GM12874 (cell line): ENCODE measurements around the gene CASP9.

ENCODE experiments used
- TF ChIP-seq, protein P1 (sequence below): IDR thresholded peaks from 2 replicates; pipeline ENCODE4 v1.5.1; 2011; ENCODE audit warnings: low read depth, mild to moderate bottlenecking, control low read depth, low read length, moderate library complexity; ENCODE audit not compliant: insufficient read depth

The CASP9 gene

DNA sequence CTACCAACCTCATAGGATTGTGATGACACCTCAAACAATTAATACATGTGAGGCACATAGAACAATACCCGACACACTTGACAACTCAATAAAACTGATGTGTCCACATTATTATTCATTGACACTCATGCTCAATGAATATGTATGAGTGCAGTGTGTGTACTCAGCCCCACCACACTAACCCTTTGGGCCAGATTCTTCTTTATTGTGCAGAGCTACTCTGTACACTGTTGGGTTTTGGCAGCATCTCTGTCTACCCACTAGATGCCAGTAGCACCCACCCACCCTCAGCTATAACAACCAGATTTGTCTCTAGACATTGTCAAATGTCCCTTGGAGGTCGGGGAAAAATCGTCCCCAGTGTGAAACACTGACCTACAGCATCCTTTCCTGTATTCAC, 10.1 kb downstream of the CASP9 start:
- TF ChIP-seq, protein P1, sequence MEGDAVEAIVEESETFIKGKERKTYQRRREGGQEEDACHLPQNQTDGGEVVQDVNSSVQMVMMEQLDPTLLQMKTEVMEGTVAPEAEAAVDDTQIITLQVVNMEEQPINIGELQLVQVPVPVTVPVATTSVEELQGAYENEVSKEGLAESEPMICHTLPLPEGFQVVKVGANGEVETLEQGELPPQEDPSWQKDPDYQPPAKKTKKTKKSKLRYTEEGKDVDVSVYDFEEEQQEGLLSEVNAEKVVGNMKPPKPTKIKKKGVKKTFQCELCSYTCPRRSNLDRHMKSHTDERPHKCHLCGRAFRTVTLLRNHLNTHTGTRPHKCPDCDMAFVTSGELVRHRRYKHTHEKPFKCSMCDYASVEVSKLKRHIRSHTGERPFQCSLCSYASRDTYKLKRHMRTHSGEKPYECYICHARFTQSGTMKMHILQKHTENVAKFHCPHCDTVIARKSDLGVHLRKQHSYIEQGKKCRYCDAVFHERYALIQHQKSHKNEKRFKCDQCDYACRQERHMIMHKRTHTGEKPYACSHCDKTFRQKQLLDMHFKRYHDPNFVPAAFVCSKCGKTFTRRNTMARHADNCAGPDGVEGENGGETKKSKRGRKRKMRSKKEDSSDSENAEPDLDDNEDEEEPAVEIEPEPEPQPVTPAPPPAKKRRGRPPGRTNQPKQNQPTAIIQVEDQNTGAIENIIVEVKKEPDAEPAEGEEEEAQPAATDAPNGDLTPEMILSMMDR, result no peak

DNA sequence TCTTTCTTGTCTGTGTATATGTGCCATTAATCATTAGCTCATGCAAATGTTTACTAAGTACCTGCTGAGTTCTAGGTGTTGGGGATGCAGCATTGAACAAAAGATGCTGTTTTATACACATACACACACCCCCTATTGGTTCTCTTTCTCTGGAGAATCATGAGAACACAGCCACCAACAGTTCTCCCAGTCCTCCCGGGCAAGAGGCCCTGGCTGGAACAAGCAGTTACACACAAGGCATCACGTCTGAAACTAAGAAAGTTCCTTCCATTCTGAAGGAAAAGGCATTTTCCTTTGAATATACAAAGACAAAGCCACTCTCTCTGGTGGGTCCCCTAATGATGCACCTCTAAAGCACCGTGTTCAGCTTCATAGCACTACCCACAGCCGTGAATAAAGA, 10.8 kb downstream of the CASP9 start:
- TF ChIP-seq, protein P1, result no peak

DNA sequence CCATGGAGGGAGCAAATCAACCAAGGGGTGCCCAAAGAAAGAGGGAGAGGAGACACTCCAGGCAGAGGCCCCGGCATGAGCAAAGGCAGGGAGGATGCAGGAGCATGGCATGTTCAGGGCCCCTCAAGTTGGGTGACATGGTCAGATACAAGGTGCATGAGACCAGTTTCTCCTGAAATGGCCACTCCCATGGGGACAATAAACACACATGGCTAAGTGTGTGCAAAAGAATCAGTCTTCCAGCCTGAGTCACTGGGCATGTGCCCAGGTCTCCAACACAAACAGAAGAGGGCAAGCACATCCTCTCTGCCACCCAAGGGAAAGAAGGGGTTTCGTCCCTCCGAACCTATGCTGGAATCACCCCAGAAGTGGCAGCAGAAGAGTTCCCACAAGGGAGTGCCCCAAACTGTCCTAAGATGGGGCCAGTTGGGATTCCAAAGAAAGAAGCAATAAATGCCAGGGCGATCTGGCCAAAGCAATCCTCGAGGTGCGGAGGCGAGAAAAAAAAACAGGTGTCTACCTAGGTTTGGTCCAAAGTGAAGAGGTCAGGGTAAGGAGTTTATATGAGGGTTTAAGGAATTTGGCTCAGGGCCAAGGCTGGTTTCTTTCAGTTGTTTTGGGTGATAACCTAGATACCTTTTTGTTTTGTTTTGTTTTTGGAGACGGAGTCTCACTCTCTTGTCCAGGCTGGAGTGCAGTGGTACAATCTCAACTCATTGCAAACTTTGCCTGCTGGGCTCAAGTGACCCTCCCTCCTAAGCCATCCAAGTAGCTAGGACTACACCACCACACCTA, 13.2 kb downstream of the CASP9 start:
- TF ChIP-seq, protein P1, result no peak

DNA sequence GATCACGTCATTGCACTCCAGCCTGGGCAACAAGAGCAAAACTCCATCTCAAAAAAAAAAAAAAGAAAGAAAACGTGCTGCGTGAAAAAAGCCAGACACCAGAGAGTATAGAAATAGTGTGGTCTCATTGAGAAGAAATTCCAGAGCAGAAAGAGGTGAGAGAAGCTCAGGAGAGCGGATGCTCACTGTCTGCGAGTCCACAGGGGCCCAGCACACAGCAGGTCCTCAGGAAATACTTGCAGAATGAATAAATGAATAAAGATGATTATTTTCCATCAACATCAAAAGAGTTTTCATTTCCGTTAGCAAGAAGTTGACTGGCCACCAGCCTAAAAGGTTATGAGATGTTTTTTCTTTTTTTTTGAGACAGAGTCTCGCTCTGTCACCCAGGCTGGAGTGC, 14.4 kb downstream of the CASP9 start:
- TF ChIP-seq, protein P1, result no peak

DNA sequence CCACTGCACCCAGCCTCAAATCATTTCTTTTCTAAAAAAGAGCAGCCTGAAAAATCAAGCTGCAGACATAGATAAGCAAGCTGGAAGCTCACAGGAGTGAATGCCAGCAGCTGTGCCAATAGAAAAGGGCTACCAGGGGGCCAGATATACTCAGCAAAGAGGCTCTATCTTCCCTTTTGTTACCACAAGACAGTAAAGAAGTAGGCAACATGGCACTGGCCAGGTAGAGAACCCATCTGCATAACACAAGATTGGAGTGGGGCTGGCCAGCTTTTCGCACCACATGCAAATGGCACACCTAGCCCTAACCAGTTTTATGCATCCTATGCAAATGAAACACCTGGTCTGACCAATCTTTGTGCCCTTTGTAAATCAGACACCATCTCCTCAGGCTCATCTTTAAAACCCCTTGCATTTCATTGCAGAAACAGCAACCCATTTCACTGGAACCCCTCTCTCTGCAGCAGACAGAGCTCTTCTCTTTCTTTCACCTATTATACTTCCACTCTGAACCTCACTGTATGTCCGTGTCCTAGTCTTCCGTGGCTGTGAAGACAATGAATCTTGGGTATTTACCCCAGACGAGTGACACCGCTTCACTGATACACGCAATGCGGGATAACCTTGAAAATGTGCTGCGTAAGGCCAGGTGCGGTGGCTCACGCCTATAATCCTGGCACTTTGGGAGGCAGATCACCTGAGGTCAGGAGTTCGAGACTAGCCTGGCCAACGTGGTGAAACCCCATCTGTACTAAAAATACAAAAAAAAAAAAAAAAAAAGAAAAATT, 15.1 kb downstream of the CASP9 start:
- TF ChIP-seq, protein P1, result no peak

DNA sequence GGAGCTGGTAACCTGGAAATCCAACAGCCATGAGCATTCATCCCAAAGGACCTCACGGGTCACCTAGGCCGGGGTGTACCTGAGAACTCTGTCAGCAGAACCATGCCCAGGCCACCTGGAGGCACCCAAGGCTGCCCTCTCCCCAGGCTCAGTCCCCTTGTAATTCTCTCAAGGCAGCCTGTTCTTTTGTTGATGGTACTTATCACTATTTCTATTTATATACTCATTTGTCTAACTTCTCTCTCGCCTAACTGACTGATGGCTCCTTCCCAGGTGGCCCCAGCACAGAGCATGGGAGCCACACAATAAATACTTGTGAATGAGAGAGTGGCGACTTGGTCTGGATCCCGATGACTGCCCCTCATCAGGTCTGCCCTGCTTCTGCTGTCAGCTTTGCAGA, 16.7 kb downstream of the CASP9 start:
- TF ChIP-seq, protein P1, result no peak

DNA sequence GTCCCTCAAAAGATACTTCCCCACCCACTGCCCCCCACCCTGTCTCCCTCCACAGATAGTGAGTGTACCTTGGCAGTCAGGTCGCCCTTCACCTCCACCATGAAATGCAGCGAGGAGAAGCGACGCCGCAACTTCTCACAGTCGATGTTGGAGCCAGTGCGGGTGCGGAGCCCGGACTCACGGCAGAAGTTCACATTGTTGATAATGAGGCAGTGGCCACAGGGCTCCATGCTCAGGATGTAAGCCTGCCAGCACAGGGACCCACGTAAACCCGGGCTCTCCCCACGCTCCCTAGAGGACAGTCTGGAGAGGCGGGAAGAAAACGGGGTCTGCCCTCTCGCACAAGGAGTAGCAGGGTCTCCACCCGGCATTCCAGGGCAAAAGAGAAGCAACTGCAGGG, 17.2 kb downstream of the CASP9 start:
- TF ChIP-seq, protein P1, result no peak
